Airway epithelial cell (primary cell): Measurements from ENCODE around the gene RSAD2. TPM values are rescaled to one million over a fixed set of nuclear protein-coding genes. Genes with fewer than 3 reads are reported as not detected.

ENCODE experiments used
- total RNA-seq: library from RNA; depleted of rRNA; stranded (reverse); fragments of >200 nt; gene quantifications from 2 replicates; pipeline ENCODE4 v1.2.3, GENCODE V29; 2015

RSAD2 gene, protein sequence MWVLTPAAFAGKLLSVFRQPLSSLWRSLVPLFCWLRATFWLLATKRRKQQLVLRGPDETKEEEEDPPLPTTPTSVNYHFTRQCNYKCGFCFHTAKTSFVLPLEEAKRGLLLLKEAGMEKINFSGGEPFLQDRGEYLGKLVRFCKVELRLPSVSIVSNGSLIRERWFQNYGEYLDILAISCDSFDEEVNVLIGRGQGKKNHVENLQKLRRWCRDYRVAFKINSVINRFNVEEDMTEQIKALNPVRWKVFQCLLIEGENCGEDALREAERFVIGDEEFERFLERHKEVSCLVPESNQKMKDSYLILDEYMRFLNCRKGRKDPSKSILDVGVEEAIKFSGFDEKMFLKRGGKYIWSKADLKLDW
- total RNA-seq = not detected in 2 replicates

DNA sequence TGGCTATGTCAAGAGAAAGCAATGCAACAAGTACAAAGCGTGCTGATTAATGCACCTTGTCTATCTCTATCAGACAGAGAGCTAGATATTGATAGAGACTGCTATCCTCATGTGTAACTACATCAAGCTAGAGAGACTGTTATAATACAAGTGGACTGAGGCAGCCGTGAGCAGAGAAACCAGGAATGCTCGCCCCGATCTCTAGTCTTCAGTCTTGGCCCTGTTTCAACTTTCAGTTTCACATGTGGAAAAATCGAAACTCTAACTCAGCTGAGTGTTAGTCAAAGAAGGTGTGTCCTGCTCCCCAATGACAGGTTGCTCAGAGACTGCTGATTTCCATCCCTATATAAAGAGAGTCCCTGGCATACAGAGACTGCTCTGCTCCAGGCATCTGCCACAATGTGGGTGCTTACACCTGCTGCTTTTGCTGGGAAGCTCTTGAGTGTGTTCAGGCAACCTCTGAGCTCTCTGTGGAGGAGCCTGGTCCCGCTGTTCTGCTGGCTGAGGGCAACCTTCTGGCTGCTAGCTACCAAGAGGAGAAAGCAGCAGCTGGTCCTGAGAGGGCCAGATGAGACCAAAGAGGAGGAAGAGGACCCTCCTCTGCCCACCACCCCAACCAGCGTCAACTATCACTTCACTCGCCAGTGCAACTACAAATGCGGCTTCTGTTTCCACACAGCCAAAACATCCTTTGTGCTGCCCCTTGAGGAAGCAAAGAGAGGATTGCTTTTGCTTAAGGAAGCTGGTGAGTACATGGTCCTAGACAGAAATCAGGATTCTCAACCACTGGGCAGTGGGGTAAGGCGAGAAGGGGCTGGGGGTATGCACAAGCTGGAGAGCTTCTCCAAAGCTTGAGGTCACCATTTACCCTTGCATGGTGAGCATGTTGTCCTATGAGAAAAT is at the start of gene RSAD2:
Gene RSAD2 (plus strand): TSS at position 376 of the 903 bp plus-strand sequence. CDS start 24 bp downstream, at position 400.

DNA sequence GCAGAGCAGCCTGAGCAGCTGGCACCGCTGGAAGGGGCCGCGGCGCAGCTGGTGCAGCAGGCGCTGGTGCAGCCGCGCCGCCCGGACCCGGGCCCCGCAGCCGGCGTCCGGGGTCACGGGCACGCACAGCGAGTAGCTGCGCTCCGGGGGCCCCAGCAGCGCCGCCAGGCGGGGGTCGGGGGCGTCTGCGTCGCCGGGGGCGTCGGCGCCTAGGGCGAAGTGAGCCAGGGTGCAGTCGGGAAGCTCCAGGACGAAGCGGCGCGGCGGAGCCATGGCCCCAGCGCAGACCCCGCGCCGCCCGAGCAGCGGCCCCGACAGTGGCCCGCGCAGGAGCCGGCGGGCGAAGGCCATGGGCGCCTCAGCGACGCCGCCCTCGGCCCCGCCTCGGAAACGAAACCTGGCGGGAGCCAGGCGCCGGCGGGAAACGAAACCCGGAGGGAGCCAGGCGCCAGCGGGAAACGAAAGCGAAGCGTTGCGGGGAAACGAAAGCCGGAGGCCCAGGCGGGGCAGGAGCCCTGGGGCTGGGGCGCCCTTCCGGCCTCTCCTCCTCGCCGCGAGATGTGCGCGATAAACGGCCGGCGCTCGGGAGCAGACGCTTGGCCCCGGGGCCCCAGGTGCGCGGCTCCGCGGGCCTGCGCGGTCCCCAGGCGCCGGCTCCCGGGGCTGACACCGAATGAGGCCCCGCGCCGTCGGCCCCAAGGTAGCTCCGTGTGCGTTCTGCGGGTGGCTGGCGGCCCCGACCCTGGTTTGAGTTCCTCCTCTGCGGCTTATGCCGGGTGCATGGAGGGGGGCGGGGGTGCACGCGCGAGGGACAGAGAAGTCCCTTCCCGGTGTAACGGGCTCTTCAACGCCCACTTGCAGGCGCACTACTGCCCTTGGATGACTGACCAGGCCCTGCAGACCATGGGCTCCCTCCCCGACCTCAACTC is 12.0 kb upstream of the RSAD2 start, which contains the start of gene CMPK2:
Gene CMPK2 (minus strand): TSS at position 562 of the 929 bp plus-strand sequence. CDS start 211 bp downstream, at position 351.

DNA sequence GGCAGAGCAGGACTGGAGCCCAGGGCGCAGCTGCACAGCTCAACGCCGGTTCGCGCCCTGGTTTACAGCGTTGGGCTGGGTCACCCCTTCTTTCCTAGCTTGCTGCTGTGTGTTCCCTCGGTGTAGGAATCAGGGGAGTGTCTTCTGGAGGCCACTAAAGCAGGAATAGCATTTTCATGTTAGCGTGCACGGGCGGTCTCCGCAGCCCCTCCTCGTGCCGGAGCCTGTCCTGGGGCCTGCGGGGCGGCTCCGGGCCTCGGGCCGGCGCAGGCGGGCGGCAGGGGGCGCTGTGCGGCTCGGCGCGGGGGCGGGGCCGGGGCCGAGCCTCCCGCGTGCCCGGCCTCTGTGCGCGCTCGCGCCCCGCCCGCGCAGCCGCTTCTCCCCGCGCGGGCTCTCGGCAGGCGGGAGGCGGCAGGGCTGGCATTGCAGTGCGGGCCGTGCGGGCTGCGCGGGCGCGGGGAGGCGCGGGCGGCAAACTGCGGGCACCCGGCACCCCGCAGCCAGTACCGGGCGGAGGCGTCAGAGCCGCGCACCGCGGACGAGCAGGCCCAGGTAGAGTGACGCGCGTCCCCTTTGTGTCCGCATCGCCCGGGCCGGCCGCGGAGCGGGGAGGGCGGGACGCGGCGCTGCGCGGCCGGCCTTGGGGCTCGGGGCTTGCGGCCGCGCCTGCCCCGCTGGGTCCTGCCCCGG is 39.6 kb downstream of the RSAD2 start, which contains the start of gene RNF144A:
Gene RNF144A (plus strand): TSS at position 342 of the 690 bp plus-strand sequence. CDS start 79,515 bp downstream, outside the sequence.

Other genes with a start within 250 kb of the RSAD2 start
- gene CMPK2, start 11.9 kb upstream of the RSAD2 start, total RNA-seq = not detected in 2 replicates
- gene RNF144A, start 39.6 kb downstream of the RSAD2 start, total RNA-seq = 0.23 and 0.99 TPM in 2 replicates